ENCODE data around the gene MAGEL2. TPM values are rescaled to one million over a fixed set of nuclear protein-coding genes. Genes with fewer than 3 reads are reported as not detected.

The MAGEL2 gene
- total RNA-seq, 1 donor from 2014 or later, result not detected

- Mint-ChIP-seq H3K4me1 (no peaks in the 10 kb centered on the region), H3K36me3 (ENCODE audit: low read depth) (no peaks in the 10 kb centered on the region), H3K4me3 (no peak overlapping the region), H3K9me3 (no peaks in the 10 kb centered on the region), H3K27me3 (peaks cover 7% of the 10 kb centered on the region), H3K27ac (no peak overlapping the region)
- DNase-seq (no peak), ATAC-seq (ENCODE audit: low read depth) (no peak)
- intact Hi-C loops (cut with micrococcal nuclease), result no loop called here
- ChIA-PET CTCF (interaction anchor here (1.4 kb wide), 1 partner anchor 1859 kb away, joined by 3 read pairs; no protein-coding TSS in a partner anchor), POLR2A (no interaction called here)
- no peak for TF ChIP-seq CTCF (IDR thresholded peaks at IDR 0.05)
These were observed 2.8 kb downstream of the MAGEL2 start for GRCh38 chr15:23644829-23645228.

- Mint-ChIP-seq H3K36me3 (ENCODE audit: low read depth) (no peaks in the 10 kb centered on the region), H3K27me3 (no peaks in the 10 kb centered on the region), H3K4me1 (no peaks in the 10 kb centered on the region), H3K9me3 (no peaks in the 10 kb centered on the region), H3K27ac (no peak overlapping the region), H3K4me3 (no peak overlapping the region)
- TF ChIP-seq CTCF (IDR thresholded peaks at IDR 0.05), result peak; percentile 23
- POLR2A ChIA-PET, result no interaction called here
- no peak for ATAC-seq (ENCODE audit: low read depth)
- CTCF ChIA-PET, result interaction anchor here (1.0 to 2.2 kb wide), 2 partner anchors 1859 to 1867 kb away, joined by 3 to 21 read pairs; no protein-coding TSS in a partner anchor
- DNase-seq, result no peak
- intact Hi-C loops (cut with micrococcal nuclease), result loop anchor here (1.0 kb wide), 1 partner anchor 1859 kb away; no protein-coding TSS in a partner anchor
These were observed 5.1 kb downstream of the MAGEL2 start for GRCh38 chr15:23642413-23643044.

- no peak for TF ChIP-seq CTCF (IDR thresholded peaks at IDR 0.05)
- no peaks in the 10 kb centered on the region for H3K4me1 Mint-ChIP-seq
- H3K4me3 Mint-ChIP-seq, result no peak overlapping the region
- H3K27me3 Mint-ChIP-seq, result no peaks in the 10 kb centered on the region
- H3K36me3 Mint-ChIP-seq (ENCODE audit: low read depth), result no peaks in the 10 kb centered on the region
- ChIA-PET CTCF (no interaction called here), POLR2A (no interaction called here)
- no peak for DNase-seq
- ATAC-seq (ENCODE audit: low read depth), result no peak
- no peaks in the 10 kb centered on the region for H3K9me3 Mint-ChIP-seq
- no peak overlapping the region for H3K27ac Mint-ChIP-seq
- intact Hi-C loops (cut with micrococcal nuclease), result no loop called here
These were observed 13.5 kb downstream of the MAGEL2 start for GRCh38 chr15:23634181-23634580.

GRCh38 chr15:23629234-23629805 lies 18.3 kb downstream of the MAGEL2 start:
- TF ChIP-seq CTCF (IDR thresholded peaks at IDR 0.05), result no peak
- H3K27ac Mint-ChIP-seq, result no peak overlapping the region
- no peaks in the 10 kb centered on the region for H3K4me1 Mint-ChIP-seq
- H3K36me3 Mint-ChIP-seq (ENCODE audit: low read depth), result no peaks in the 10 kb centered on the region
- intact Hi-C loops (cut with micrococcal nuclease), result no loop called here
- CTCF ChIA-PET, result interaction anchor here (0.6 to 0.9 kb wide), 2 partner anchors 10 to 1491 kb away, joined by 3 read pairs; no protein-coding TSS in a partner anchor
- no peak for ATAC-seq (ENCODE audit: low read depth)
- H3K27me3 Mint-ChIP-seq, result no peaks in the 10 kb centered on the region
- no peaks in the 10 kb centered on the region for H3K9me3 Mint-ChIP-seq
- H3K4me3 Mint-ChIP-seq, result no peak overlapping the region
- POLR2A ChIA-PET, result no interaction called here
- no peak for DNase-seq

- Mint-ChIP-seq H3K4me1 (no peaks in the 10 kb centered on the region), H3K9me3 (no peaks in the 10 kb centered on the region), H3K27ac (no peak overlapping the region), H3K27me3 (no peaks in the 10 kb centered on the region), H3K4me3 (no peak overlapping the region), H3K36me3 (ENCODE audit: low read depth) (no peaks in the 10 kb centered on the region)
- intact Hi-C loops (cut with micrococcal nuclease), result no loop called here
- TF ChIP-seq CTCF (IDR thresholded peaks at IDR 0.05), result no peak
- DNase-seq (no peak), ATAC-seq (ENCODE audit: low read depth) (no peak)
- ChIA-PET CTCF (interaction anchor here (0.6 to 0.9 kb wide), 2 partner anchors 11 to 1491 kb away, joined by 3 read pairs; no protein-coding TSS in a partner anchor), POLR2A (no interaction called here)
These were observed 18.9 kb downstream of the MAGEL2 start for GRCh38 chr15:23628612-23629233.

Measured in activated B cell treated with CpG ODN at 0.5 μM for 24 hours (primary cell).